ENCODE data around the gene GRIA4. TPM values are rescaled to one million over a fixed set of nuclear protein-coding genes. Genes with fewer than 3 reads are reported as not detected.
A peak's percentile ranks its signal among the peaks of the same experiment; 100 is the strongest.

The GRIA4 gene
- total and polyA plus RNA-seq, 2 of the 13 experiments (the other 11 are each of a cell fraction or from before 2014, with no cell fraction given) = not detected

GRCh38 chr11:106021967-106022794 is 412.3 kb downstream of the GRIA4 start, which contains the start of gene MSANTD4 (continued):
- TF ChIP-seq PBX3 (CRISPR knock-in tag; IDR thresholded peaks at IDR 0.05; ENCODE audit: borderline replicate concordance) = peak; percentile 96
- TF ChIP-seq GATAD1 (CRISPR knock-in tag; IDR thresholded peaks at IDR 0.05) = peak; percentile 79
- no peak for TF ChIP-seq IKZF4 (CRISPR knock-in tag; IDR thresholded peaks at IDR 0.05; ENCODE audit: borderline replicate concordance, low read depth, not compliant biosample characterization)
- no peak for TF ChIP-seq GTF2F1 (IDR thresholded peaks at IDR 0.05; ENCODE audit: low read length)
- no peak for TF ChIP-seq RAD51 (IDR thresholded peaks at IDR 0.05; ENCODE audit: borderline replicate concordance)
- peak; percentile 11; the same call in 1 of the 2 replicates for TF ChIP-seq GMEB1 (CRISPR knock-in tag; IDR thresholded peaks at IDR 0.05; ENCODE audit: borderline replicate concordance)
- no peak for TF ChIP-seq SATB2 (CRISPR knock-in tag; IDR thresholded peaks at IDR 0.05)
- peak; percentile 33 to 57; a peak in 2 of 4 replicates for TF ChIP-seq HMGXB4 (CRISPR knock-in tag; IDR thresholded peaks at IDR 0.05; ENCODE audit: borderline replicate concordance in 1 of 2, low read depth in 1 of 2)
- no peak for TF ChIP-seq MXD3 (CRISPR knock-in tag; IDR thresholded peaks at IDR 0.05)
- TF ChIP-seq ZNF772 (CRISPR knock-in tag; IDR thresholded peaks at IDR 0.05) = peak; percentile 64; the same call in 1 of the 2 replicates
- TF ChIP-seq ZNF878 (CRISPR knock-in tag; IDR thresholded peaks at IDR 0.05) = no peak
- TF ChIP-seq TMF1 (CRISPR knock-in tag; IDR thresholded peaks at IDR 0.05; ENCODE audit: low read depth) = no peak
- TF ChIP-seq NR0B2 (CRISPR knock-in tag; IDR thresholded peaks at IDR 0.05) = no peak
- peak; percentile 50; the same call in 1 of the 2 replicates for TF ChIP-seq ATF7-NPFF (CRISPR knock-in tag; IDR thresholded peaks at IDR 0.05; ENCODE audit: low read depth)
- 0 out of 2 replicates have a peak, but pooled peaks have one; percentile 47 for TF ChIP-seq ZNF776 (CRISPR knock-in tag; IDR thresholded peaks at IDR 0.05)
- TF ChIP-seq HDAC6 (IDR thresholded peaks at IDR 0.05; ENCODE audit: low read depth, low read length) = no peak
- no peak for TF ChIP-seq ARID2 (CRISPR knock-in tag; IDR thresholded peaks at IDR 0.05; ENCODE audit: borderline replicate concordance)
- TF ChIP-seq ZFX (CRISPR knock-in tag; IDR thresholded peaks at IDR 0.05; ENCODE audit: low read depth) = peak; percentile 65; the same call in 1 of the 2 replicates
- no peak for TF ChIP-seq GLMP (CRISPR knock-in tag; IDR thresholded peaks at IDR 0.05; ENCODE audit: borderline replicate concordance)
- peak; percentile 77 for TF ChIP-seq SAP130 (CRISPR knock-in tag; IDR thresholded peaks at IDR 0.05; ENCODE audit: low read depth)
- no peak for TF ChIP-seq ZNF720 (CRISPR knock-in tag; IDR thresholded peaks at IDR 0.05)
